Stimulated activated CD8-positive, alpha-beta memory T cell treated with anti-CD3 and anti-CD28 coated beads, Interleukin-7, amount 100 ng/mL, for 4 hours (primary cell): Measurements from ENCODE around the gene GLRA3.
"Not testable (repeated sequence)": the region's sequence is repeated elsewhere in the genome, so short reads cannot be mapped to it uniquely, and the experiment has no call there.

ENCODE experiments used
- DNase-seq, 2 donors: peaks; one replicate each; pipeline ENCODE4 v3.0.0-alpha.2; 2020; ENCODE audit warnings: low read depth in 2 of 2

The GLRA3 gene

DNA sequence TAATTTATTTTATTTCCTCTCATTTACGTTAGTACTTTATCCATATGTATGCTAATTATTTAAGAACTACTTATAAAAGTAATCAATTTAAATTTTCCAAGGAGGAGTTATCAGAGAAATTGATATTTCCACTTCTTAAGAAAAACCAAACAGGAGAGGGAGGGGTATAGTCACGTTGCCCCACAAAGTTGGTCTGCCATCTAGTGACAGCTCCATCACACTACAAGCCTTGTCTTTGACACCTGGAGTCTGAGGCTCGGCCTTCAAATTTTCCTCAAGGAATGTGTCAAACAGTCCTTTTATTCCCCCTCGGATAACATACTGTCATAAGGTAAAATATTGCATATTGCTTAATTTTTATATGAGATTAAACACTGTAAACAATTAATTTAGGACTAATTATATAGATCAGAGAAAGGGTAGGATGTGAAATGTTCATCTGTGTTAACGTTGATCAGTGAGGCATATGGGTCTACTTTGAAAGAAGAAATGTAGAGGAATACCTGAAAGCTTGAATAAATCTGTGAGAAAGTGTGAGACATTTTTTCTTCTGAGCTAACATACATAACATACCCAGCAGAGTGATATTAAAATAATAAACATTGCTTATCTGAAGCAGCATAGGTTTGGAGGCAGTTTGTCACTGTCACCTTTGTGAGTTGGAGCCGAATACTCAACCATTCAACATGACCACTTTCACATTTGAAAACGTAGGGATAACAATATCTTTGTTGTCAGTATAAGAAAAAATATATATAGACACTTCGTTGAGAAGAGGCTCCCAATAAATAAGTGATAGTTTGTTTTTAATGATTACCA is 114.4 kb downstream of the GLRA3 start:
- no peak for DNase-seq

DNA sequence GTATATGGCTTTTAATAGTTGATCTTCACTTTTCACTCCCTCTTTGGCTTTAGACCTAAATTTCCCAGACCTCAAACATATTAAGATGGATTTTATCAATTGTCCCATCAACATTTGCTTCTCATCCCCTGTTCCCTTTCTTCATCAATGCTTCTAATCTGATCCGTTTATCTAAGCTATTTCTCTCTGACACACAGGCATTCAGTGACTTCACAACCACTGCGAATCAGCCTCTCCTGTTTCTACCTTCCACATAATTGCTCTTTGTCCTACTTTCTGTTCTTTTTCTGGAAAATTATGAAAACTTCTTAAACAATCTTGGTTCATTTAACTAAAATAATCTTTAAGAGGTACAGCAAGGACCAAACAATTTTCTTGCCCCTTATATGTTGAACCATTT is 115.2 kb downstream of the GLRA3 start:
- DNase-seq, result no peak

DNA sequence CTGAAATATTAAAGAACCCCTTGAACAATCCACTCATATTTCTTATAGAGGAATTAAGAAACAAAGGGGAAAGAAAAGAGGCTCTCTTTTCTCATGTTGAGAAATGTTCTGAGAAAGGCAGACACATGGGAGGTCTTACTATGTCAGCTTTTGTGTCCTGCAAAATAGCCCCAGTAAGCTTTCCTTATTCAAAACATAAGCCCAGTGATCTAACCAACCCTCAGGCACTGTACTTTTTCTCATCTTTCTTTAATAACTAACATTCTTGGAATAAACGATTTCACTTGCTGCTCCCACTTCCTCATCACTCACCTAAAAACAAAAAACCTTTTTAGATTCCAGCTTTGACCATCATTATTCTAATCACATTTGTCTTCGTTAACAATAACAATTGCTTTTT is 115.9 kb downstream of the GLRA3 start:
- no peak for DNase-seq

DNA sequence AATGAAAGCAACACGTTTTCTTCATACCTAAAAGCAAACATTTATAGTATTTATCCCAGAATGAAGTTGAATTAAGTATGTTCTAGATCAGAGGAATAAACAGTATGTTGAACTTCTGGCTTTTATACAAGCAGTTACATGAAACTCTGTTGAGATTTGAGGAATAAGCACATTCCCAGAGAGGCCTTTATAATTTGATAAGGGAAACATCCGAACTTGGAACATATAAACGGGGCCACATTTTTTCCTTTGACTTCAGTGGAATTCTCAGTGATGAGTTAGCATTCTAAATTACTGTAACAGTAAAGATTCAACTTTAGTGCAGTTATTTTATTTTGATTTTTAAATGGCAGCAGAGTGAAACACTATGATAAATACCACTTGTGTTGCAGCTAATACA is 119.5 kb downstream of the GLRA3 start:
- DNase-seq, result no peak

DNA sequence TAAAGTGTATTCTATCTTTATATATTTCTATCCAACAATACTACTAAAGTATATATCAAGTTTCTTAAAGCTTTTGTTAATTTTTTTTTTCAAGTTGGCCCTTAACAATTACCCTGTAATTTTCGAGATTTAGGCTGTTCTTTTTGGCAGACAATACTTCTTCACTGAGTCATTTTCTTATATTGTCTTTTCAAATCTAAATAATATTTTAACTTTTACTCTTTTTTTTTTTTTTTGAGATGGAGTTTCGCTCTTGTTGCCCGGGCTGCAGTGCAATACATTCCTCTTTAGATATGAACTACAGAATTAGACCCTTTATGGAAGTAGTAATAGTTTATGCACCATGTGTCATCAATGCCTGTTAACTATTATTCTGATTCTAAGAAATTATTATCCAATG is 120.7 kb downstream of the GLRA3 start:
- no peak for DNase-seq

DNA sequence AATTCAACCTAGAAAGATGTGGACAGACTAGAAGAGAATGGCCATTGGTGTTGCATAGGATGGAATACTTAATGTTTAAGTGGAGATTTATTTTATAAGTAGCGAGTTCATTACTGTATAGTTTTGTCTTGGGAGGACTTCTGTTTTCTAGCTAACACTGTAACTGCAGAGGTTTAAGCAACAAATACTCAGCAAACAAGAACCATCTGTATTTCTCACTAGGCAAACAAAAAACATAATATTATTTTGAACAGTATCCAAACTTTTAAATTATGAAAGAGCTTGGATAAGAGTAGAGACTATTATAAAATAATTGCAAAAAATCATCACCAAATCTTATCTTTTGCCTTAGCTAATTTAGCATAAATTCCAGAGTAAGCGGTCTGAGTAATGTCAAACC is 121.1 kb downstream of the GLRA3 start:
- no peak for DNase-seq

DNA sequence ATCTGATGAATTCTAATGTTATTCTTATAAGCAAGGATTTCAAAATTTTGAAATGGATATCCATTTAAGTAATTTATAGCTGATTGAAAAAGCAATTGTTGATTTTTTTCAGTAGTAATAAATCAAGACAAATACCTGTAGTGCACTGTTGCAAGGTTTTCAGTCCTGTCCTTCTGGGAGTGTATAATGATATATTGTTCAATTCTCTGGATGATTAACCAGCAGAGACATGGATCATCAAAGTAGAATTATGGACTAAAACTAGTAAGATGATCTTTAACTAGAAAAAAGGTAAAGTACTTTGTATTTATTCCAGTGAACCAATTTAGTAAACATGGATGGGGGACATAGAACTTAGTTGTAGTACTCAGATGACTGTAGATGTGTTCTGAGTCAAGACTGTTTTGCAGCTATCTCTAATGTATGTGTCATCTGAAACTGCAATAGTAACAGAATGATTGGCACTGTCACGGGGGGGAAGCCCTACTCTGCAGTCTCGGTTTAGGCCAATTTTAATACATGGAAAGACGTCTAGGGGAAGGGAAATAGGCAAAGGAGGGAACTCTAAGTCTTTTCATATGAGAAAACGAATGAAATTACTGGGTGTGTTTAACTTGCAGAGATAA is 121.9 kb downstream of the GLRA3 start:
- no peak for DNase-seq

DNA sequence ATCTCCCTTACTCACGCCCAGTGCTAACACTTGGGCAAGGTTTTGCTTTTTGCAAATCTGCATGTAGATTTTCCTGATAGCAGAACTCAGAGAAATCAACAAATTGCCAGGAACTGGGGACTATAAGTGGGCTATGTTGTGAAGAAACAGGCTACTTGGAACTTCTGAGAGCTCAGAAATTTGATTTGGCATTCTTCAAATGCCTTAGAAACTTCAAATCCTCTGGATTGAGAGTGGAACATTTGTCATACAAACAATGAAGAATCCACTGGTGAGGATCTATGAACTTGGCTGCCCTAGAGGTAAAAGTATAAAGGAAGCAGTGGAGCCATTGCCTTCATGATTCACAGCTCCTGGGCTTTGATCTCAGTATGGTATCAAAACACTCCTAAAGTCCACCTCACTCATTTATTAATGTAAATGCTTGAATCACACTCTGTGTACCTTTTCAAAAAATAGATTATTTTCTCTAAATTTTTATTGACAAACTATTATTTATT is 126.0 kb downstream of the GLRA3 start:
- no peak for DNase-seq

DNA sequence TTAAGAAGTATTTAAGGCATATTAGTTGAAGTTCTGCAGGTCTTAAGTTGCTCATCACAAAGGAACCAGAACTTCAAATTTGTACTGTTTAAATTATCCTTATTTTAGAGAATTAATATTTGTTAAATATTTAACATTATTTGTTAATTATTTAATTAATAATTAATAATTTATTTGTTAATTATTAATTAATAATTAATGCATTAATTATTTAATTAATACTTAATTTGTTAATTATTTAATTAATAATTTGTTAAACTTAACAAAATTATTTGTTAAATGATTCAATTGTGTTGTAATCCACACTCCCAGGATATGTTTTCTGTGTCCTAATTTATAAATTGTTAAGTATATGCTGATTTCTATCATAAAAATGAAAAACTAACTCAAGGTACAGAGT is 129.4 kb downstream of the GLRA3 start:
- DNase-seq, result no peak

DNA sequence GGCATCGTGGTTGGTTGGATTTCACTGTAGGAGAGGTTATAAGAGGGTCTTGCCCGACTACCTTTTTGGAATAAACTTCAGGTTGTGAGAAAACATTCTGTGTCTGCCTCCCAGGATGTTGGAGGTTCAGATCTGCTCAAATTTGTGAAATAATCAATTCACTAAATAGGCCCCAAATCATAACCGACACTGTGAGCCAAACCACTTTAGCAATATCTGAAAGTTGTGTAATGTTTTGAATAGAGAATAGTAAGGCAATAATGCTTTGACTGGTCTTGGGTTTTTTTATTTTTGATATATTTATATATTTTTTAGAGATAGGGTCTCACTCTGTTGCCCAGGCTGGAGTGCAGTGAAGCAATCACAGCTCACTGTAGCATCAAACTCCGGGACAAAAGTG is 131.2 kb downstream of the GLRA3 start:
- no peak for DNase-seq

DNA sequence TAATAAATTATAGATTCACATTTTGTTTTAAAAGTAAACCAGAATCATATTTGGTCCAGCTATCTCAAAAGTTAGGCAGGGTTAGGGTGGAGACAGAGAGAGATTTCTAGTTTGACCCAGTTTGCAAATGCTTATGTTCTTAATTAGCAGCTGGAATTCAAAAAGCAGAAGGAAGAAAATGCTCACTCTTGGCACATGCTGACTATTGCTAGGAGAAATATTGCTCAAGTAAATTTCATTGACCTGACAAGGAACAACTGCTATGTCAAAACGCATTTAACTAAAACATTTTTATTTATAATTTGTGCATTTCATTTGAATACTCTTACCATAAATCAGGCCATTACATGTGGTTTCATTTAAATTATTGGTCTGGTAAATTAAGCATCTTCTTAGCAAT is 131.8 kb downstream of the GLRA3 start:
- DNase-seq, result no peak

DNA sequence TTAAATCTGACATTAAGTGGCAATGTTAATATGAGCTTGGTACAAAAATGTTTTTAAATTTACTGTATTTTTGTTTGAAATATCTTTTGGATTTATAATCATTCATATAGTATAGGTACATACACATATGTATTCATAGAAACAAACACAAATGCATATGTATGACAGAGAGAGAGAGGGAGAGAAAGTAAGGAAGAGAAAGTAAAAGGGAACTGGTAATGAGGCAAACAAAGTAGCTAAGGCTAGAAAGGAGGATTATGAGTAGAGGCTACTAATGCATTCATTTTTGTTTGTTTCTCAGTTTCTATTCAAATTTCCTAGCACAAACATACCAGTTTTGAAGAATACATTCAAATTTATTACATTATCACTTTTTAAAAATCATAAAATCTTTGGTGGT is 132.4 kb downstream of the GLRA3 start:
- DNase-seq, result no peak

DNA sequence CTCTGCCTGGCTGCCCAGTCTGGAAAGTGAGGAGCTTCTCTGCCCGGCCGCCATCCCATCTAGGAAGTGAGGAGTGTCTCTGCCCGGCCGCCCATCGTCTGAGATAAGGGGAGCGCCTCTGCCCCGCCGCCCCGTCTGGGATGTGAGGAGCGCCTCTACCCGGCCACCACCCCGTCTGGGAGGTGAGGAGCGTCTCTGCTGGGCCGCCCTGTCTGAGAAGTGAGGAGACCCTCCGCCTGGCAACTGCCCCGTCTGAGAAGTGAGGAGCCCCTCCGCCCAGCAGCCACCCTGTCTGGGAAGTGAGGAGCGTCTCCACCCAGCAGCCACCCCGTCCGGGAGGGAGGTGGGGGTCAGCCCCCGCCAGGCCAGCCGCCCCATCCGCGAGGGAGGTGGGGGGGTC is 137.2 kb downstream of the GLRA3 start:
- DNase-seq, result not testable (repeated sequence)

DNA sequence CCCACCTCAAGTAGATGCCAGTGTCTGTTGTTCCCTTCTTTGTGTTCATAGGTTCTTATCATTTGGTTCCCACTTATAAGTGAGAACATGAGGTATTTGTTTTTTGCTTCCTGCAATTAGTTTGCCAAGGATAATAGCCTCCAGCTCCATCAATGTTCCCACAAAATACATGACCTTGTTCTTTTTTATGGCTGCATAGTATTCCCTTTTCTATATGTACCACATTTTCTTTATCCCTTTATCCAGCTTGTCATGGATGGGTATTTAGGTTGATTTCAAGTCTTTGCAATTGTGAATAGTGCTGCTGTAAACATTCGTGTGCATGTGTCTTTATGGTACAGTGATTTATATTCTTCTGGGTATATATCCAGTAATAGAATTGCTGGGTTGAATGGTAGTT is 138.4 kb downstream of the GLRA3 start:
- DNase-seq, result no peak

DNA sequence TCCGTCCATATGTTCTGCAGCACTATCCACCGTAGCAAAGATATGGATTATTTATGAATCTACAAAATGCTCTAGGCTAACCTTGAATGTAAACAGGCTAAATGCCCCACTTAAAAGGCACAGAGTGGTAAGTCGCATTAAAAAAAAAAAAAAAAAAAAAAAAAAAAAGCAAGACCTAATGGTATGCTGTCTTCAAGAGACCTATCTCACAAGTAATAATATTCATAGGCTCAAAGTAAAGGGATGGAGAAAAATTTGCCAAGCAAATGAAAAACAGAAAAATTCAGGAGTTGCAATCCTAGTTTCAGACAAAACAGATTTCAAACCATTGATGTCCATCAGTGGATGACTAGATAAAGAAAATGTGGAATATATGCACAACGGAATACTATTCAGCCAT is 139.4 kb downstream of the GLRA3 start:
- no peak for DNase-seq

DNA sequence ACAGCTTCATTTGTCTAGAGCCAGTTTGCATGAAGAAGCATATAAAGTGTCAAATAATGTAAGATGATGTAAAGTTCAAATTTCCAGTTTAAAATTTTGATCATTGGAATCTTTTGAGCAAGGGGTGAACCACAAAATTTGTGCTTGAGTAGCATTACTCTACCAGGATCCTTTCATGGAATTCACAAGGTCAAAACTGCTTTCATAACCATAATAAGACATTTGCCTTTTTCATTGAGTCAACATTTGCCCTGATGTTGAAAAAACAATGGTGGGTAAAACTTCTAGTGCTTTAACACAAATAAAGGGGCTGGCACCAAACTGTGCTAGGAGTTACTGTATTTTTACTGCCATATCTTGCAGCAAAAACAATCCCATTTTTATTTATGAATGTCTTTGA is 142.2 kb downstream of the GLRA3 start:
- no peak for DNase-seq

DNA sequence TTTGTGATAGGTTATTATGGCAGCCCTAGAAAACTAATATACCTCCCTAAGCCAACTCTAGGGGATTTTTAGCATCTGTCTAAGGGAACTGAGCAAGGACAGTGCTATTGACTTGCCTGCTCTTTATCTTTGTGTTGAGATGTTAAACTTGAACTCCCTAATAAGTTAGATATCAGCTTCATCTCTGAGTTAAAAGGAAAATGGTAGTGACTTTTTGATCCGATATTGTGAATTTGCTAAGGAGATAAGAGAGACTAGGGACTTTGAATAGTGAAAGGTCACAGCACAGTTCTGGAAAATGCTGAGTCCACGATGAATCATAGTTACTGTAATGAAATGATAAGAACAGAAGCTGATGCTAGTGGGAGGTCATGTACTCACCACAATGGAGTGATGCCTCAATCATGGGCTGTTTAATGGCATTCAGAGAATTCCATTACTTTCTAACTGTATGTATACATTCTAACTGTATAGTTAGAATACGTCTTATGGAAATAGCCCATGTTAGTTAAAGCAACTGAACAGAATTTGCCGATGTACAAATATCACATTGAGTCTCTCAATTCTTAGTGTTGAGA is 147.2 kb downstream of the GLRA3 start:
- no peak for DNase-seq

DNA sequence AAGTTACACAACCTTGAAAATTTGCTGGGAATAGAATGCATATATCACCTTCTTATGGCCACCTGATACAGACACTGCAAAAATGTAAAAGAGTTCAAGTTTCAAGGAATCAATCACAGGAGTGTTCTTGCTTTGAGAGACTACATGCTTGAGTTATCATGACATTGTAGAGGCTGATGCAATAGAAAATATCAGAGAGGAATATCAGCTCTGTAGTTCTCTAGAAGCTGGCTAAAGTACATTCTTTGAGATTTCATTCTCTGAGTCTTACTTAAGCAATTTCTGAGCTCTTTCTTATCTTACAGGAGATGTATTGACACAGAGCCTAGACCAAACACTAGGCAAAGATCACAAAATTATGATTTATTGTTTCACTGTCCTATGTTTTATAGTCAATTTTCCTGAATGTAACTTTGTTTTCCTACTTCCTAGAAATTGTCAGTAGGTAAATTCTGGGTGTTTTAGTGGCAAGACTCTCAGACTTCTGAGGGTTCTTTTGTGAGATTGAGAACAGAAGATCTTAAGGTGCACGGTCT is 154.7 kb downstream of the GLRA3 start:
- no peak for DNase-seq

DNA sequence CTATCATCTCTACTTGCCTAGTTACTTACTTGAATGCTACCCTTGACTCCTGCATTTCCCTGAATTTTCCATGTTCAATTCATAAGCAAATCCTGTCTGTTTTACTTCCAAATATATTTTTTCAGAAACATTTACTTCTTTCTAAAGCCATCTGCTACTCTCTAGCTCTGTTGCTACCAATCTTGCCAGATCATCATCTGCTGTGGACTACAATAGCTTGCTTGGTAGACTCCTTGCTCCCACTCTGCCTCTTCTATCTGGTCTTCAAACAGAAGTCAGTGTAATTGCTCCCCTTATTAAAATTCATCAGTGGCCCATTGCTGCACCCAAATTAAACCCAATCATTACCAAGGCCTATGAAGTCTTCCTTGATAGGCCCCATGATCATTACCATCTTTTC is 155.2 kb downstream of the GLRA3 start:
- DNase-seq, result no peak

DNA sequence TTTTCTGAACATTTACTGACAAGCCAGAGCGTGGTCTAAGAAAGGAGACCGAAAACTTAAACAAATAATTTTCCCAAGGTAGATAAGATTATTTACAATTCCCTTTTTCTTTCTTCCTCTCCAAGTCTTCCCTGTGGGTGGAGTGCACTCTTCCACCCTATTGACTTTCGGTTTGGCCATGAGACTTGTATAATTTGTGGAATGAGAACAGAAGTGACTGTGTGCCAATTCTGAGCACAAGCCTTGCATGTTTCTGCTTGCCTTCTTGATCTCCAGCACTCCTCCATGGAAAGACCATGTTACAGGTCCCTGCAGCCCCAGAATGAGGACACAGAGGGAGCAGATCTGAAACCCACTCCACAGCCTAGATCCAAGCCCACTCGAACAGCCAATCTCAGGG is 156.8 kb downstream of the GLRA3 start:
- no peak for DNase-seq

DNA sequence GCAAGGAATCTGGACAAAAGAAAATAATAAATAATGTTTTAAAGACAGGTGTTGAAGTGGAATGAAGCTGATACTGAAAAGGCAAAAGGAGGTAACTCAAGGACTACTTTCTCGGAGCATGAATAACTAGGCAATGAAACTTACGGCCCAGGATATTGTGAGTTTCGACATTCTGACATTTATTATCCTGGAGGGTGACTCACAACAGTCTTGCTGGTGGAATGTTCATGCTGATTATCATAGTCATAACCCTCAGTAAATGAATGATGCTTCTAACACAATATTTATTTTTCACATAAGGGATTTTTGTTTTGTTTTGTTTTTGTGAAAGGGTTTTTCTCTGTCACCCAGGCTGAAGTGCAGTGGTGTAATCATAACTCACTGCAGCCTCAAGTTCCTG is 159.8 kb downstream of the GLRA3 start:
- DNase-seq, result no peak

DNA sequence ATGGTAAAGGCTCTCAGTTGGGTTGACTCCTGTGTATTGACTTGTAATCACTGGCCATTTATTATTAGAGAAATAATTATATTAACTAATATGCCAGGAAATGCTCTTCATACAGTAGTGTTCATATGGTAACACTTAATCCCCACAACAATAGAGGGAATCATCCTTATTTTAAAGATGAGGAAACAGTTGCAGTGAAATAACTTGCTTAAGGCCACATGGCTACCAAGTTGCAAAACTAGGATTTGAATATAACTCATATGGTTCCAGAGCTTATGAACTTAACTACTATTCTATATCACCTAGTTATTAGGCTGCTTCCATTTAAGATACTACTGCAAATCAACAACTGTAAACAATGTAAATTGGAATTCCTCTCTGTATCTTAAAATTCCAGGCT is 163.2 kb downstream of the GLRA3 start:
- DNase-seq, result no peak

DNA sequence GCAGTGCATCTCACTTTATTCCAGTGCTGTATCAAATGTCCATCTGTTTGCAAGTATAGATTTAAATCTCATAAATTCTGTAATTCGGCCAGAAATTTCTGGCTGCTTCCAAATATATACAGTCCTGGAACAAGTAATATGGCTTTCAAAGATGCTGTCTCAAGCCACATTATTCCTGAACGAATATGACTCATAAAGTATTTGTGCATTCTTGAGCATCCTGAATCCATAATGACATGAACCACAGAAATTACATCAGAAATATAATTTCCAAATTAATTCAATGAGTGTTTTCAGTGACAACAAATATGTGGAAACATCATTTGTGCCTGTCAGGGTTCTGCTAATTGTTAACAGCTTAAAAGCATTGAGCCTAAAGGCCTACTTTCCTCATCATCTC is 165.8 kb downstream of the GLRA3 start:
- no peak for DNase-seq
